ENCODE data around the gene SMG9.

The SMG9 gene

GRCh38 chr19:43759515-43759914 is 4.8 kb upstream of the SMG9 start:
- DNase-seq (ENCODE audit: low read depth in 2 of 2, low spot score in 1 of 2): no peak

GRCh38 chr19:43755256-43755801 is 567 bp upstream of the SMG9 start:
- DNase-seq (ENCODE audit: low read depth in 2 of 2, low spot score in 1 of 2): peak; percentile 47 to 62

- no peak for DNase-seq (ENCODE audit: low read depth in 2 of 2, low spot score in 1 of 2)
Observed at GRCh38 chr19:43754253-43754502, 584 bp downstream of the SMG9 start.

GRCh38 chr19:43752287-43752875 is 2.4 kb downstream of the SMG9 start:
- DNase-seq (ENCODE audit: low read depth in 2 of 2, low spot score in 1 of 2): no peak

- no peak for DNase-seq (ENCODE audit: low read depth in 2 of 2, low spot score in 1 of 2)
Observed at GRCh38 chr19:43751466-43752220, 3.1 kb downstream of the SMG9 start.

- DNase-seq (ENCODE audit: low read depth in 2 of 2, low spot score in 1 of 2): no peak
Observed at GRCh38 chr19:43749898-43750297, 4.9 kb downstream of the SMG9 start.

GRCh38 chr19:43749152-43749551 is 5.6 kb downstream of the SMG9 start:
- no peak for DNase-seq (ENCODE audit: low read depth in 2 of 2, low spot score in 1 of 2)

GRCh38 chr19:43748685-43749084 is 6.1 kb downstream of the SMG9 start:
- no peak for DNase-seq (ENCODE audit: low read depth in 2 of 2, low spot score in 1 of 2)

- DNase-seq (ENCODE audit: low read depth in 2 of 2, low spot score in 1 of 2): no peak
Observed at GRCh38 chr19:43748205-43748594, 6.6 kb downstream of the SMG9 start.

- DNase-seq (ENCODE audit: low read depth in 2 of 2, low spot score in 1 of 2): no peak
Observed at GRCh38 chr19:43747557-43748204, 7.1 kb downstream of the SMG9 start.

- DNase-seq (ENCODE audit: low read depth in 2 of 2, low spot score in 1 of 2): no peak
Observed at GRCh38 chr19:43743059-43743458, 11.7 kb downstream of the SMG9 start.

GRCh38 chr19:43741075-43741825 is 13.5 kb downstream of the SMG9 start:
- DNase-seq (ENCODE audit: low read depth in 2 of 2, low spot score in 1 of 2): no peak

- no peak for DNase-seq (ENCODE audit: low read depth in 2 of 2, low spot score in 1 of 2)
Observed at GRCh38 chr19:43739439-43740235, 15.1 kb downstream of the SMG9 start.

GRCh38 chr19:43738780-43739211 is 16.0 kb downstream of the SMG9 start:
- no peak for DNase-seq (ENCODE audit: low read depth in 2 of 2, low spot score in 1 of 2)

- DNase-seq (ENCODE audit: low read depth in 2 of 2, low spot score in 1 of 2): no peak
Observed at GRCh38 chr19:43735957-43736356, 18.8 kb downstream of the SMG9 start.

GRCh38 chr19:43735013-43735412 is 19.7 kb downstream of the SMG9 start:
- no peak for DNase-seq (ENCODE audit: low read depth in 2 of 2, low spot score in 1 of 2)

- no peak for DNase-seq (ENCODE audit: low read depth in 2 of 2, low spot score in 1 of 2)
Observed at GRCh38 chr19:43731846-43732245, 22.9 kb downstream of the SMG9 start.

- no peak for DNase-seq (ENCODE audit: low read depth in 2 of 2, low spot score in 1 of 2)
Observed at GRCh38 chr19:43731346-43731745, 23.4 kb downstream of the SMG9 start.

GRCh38 chr19:43729919-43730318 is 24.8 kb downstream of the SMG9 start:
- DNase-seq (ENCODE audit: low read depth in 2 of 2, low spot score in 1 of 2): no peak

GRCh38 chr19:43727593-43727853 is 27.2 kb downstream of the SMG9 start:
- no peak for DNase-seq (ENCODE audit: low read depth in 2 of 2, low spot score in 1 of 2)
